DND-41 (cell line): ENCODE measurements around the gene CENPX.

Experiments
- CTCF ChIP-seq: IDR thresholded peaks from 2 replicates; pipeline ENCODE4 v1.5.1; 2012; ENCODE audit warnings: borderline replicate concordance, low read length, moderate library complexity, mild to moderate bottlenecking; ENCODE audit not compliant: poor library complexity, severe bottlenecking; ENCODE audit errors: extremely low read depth
- EZH2 ChIP-seq: IDR thresholded peaks from 3 replicates; pipeline ENCODE4 v1.6.1; 2012; ENCODE audit warnings: borderline replicate concordance, low read depth, mild to moderate bottlenecking, moderate library complexity, low read length, inconsistent platforms; ENCODE audit not compliant: severe bottlenecking

GRCh38 chr17:82063424-82064415 lies 41.0 kb upstream of the CENPX start:
- TF ChIP-seq CTCF: no peak
- no peak for TF ChIP-seq EZH2
